Fibroblast of skin of left quadriceps (primary cell): ENCODE results near the gene IL23A.
A peak's percentile ranks its signal among the peaks of the same experiment; 100 is the strongest.
"Not testable (repeated sequence)": the region's sequence is repeated elsewhere in the genome, so short reads cannot be mapped to it uniquely, and the experiment has no call there.

Experiments used
- DNase-seq, 2 experiments: peaks; one replicate each; pipeline ENCODE4 v3.0.0-alpha.2; 2013; ENCODE audit warnings: low read depth in 2 of 2

The IL23A gene

GRCh38 chr12:56326126-56326525 is 12.6 kb upstream of the IL23A start:
- DNase-seq, result no peak

GRCh38 chr12:56326533-56326932 is 12.2 kb upstream of the IL23A start:
- DNase-seq, result no peak

GRCh38 chr12:56330936-56331490 is 7.7 kb upstream of the IL23A start:
- no peak for DNase-seq

GRCh38 chr12:56332512-56333196 is 6.0 kb upstream of the IL23A start:
- no peak for DNase-seq

- no peak for DNase-seq
Observed at GRCh38 chr12:56333197-56333678, 5.4 kb upstream of the IL23A start.

GRCh38 chr12:56333679-56334489 is 4.8 kb upstream of the IL23A start, which contains the start of gene PAN2:
TSS of gene PAN2 (minus strand) at chr12:56334000. CDS start at chr12:56333094, 906 bp downstream.
- DNase-seq, result peak; percentile 97

- DNase-seq, result no peak
Observed at GRCh38 chr12:56334490-56334793, 4.2 kb upstream of the IL23A start.

- not testable (repeated sequence) for DNase-seq
Observed at GRCh38 chr12:56335527-56335926, 3.2 kb upstream of the IL23A start.

- DNase-seq, result no peak
Observed at GRCh38 chr12:56336361-56337167, 2.1 kb upstream of the IL23A start.

GRCh38 chr12:56337753-56338251 is 882 bp upstream of the IL23A start:
- no peak for DNase-seq

- no peak for DNase-seq
Observed at GRCh38 chr12:56339158-56339422, 406 bp downstream of the IL23A start.

- DNase-seq, result no peak
Observed at GRCh38 chr12:56341616-56342015, 2.9 kb downstream of the IL23A start.

GRCh38 chr12:56342290-56342689 is 3.6 kb downstream of the IL23A start:
- not testable (repeated sequence) for DNase-seq

GRCh38 chr12:56346675-56347074 is 8.0 kb downstream of the IL23A start:
- no peak for DNase-seq

- not testable (repeated sequence) for DNase-seq
Observed at GRCh38 chr12:56347255-56347654, 8.6 kb downstream of the IL23A start.

GRCh38 chr12:56348776-56349175 is 10.1 kb downstream of the IL23A start:
- no peak for DNase-seq

GRCh38 chr12:56350662-56351061 is 12.0 kb downstream of the IL23A start:
- no peak for DNase-seq

- DNase-seq, result no peak
Observed at GRCh38 chr12:56351325-56351724, 12.6 kb downstream of the IL23A start.

- DNase-seq, result peak; percentile 69 to 73
Observed at GRCh38 chr12:56358836-56359532, 20.3 kb downstream of the IL23A start.

GRCh38 chr12:56359851-56360767 is 21.4 kb downstream of the IL23A start, which contains the start of gene STAT2:
TSS of gene STAT2 (minus strand) at chr12:56360107. CDS start at chr12:56356571, 3,536 bp downstream.
- DNase-seq, result peak; percentile 100
